HG03060 (cell line): Measurements from ENCODE around the gene MRTFB.

Source experiments
- ATAC-seq: cut with Tn5 transposase; IDR thresholded peaks from one replicate; pipeline ENCODE4 v1.9.1; 2021; ENCODE audit warnings: low read depth, moderate number of reproducible peaks; ENCODE audit not compliant: unreplicated experiment

The MRTFB gene

DNA sequence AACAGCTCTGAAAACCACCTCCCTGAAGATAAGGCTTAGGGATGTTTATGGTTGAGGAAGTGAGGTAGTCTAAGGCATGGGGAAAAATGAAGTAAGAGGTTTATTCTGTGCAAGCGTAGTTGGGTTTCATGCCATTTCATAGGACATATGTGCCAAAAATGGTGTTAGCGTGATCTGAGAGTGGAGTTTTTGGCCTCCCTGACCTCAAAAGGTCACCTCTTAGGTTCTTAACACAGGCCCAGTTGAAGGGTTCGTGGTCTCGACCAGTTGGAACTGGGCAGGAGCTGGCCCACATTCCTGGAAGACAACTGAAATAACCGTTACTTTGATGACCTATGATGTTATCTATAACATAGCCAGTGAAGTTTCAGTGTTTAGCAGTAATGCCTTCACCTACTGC lies 57.0 kb downstream of the MRTFB start:
- ATAC-seq = no peak

- no peak for ATAC-seq
Measured at GRCh38 chr16:14129502-14129901, 58.4 kb downstream of the MRTFB start.

DNA sequence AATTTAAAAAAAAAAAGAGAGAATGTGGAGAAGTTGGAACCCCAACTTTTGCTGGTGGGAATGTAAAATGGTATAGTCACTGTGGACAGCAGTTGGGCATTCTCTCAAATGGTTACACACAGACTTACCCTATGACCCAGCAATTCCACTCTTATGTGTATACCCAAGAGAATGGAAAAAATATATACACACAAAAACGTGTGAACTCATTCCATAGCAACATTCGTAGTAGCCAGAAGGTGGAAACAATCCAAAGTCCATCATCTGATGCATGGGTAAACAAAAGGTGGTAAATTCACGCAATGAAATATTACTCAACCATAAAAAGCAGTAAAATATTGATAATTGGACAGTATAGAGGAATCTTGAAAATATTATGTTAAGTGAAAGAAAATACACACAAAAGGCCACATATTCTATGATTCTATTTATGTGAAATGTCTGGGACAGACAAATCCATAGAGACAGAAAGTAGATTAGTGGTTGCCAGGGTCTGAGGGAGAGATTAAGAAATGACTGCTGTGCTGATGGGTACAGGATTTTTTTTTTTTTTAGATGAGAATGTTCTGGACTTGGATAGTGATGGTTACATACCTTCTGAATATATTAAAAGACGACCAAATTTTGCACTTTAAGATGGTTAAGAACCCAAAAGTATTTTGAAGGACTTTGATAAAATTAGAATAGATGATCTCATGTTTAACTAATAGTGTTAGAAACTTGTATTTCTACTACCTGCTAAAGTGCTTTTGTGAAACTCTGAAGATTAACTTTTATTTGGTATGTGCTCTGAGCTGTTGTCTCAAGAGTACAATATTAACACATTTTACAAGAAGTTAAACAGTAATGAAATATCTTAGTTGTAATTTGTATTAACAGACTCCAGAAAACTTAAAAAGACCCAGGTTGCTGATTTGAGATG lies 60.9 kb downstream of the MRTFB start:
- ATAC-seq = no peak

DNA sequence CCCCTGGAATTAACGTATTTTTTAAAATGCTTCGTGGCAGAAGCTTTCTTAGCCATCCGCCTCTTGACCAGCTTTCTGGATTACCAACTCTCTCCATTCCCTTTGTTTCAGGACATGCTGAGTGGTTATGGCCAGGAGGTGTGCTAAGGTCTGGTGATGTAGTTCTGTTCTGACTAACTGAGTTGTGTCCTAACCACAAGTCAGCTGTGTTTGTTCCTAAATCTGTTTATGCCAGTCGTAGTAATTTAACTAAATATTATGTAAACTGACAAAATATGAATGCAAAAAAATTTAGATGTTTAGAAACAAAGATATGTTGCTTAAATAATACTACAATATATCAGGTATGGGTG lies 61.6 kb downstream of the MRTFB start:
- no peak for ATAC-seq

GRCh38 chr16:14133907-14134306 lies 62.8 kb downstream of the MRTFB start:
- ATAC-seq = no peak

GRCh38 chr16:14135704-14136103 lies 64.6 kb downstream of the MRTFB start:
- ATAC-seq = no peak

DNA sequence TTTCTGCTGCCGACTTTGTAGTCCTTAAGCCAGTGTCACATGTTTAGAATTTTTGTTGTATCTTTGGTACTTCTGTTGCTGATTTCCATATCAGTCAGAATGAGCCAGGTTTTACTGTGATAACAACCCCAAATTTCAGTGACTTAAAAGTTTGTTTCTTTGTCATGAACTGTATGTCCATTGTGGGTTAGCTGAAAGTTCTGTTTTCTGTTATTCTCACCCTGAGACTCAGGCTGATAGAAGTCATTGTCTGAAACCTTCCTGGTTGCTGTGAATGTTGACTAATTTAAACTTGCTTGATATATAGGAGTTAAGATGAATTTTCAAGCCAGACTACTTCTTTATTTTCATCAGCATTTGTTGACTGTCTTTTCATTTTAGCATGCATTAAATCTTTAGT lies 68.8 kb downstream of the MRTFB start:
- ATAC-seq = no peak

- ATAC-seq = no peak
Measured at GRCh38 chr16:14140923-14141322, 69.8 kb downstream of the MRTFB start.

DNA sequence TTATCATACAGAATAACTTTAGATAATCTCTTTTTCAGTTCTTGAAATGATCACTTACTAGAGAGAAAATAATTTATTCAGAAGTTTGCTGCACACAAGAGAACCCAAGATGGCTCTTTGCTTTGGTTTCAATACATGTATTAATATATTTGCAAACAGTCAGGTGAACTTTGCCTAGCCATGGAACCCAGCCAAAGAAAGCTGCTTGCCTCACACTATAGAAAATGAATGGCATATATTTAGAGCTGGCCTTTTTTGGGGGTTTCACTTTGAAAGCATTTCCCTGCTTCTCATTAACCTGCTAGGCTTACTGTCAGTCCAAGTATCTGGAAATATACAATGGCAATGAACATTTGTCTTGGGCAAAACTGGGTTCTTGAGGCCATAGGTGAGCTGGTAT lies 75.3 kb downstream of the MRTFB start:
- ATAC-seq = no peak

DNA sequence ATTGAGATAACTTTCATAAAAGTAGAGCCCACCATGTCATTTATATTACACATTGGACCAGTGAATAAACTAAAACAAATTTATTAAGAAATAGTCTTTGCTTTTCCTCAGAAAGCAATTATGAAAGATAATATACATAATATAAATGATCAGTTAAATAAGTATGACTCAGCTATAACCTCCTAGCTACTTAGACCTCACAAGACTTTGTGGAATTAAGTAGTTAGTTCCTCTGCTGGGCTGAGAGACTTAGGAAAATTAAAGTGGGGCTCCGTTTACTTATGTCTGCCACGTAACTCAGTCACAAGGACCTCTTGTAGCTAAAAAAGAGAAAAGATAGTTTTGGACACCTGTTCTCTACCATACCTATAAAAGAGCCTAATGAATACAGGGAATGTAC lies 76.9 kb downstream of the MRTFB start:
- ATAC-seq = no peak

DNA sequence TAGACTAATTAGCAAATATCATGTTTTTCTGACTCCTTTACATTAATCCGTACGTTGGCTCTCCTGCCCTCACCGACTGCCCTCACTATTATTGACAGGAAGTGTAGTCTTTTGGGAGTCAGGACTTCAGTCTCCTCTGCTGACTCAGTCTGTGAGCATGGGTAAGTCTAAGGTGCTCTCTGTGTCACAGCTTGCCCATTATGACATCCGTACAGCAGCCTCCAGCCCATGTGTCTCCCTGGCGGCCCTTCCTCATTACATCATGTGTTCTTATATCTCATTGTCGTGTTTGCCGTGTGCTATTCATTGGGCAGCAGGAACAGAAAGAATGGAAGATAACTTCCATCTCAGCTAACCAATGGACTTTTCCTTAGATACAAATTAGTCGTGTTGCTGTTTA lies 77.5 kb downstream of the MRTFB start:
- ATAC-seq = no peak

- ATAC-seq = no peak
Measured at GRCh38 chr16:14150796-14151195, 79.7 kb downstream of the MRTFB start.

DNA sequence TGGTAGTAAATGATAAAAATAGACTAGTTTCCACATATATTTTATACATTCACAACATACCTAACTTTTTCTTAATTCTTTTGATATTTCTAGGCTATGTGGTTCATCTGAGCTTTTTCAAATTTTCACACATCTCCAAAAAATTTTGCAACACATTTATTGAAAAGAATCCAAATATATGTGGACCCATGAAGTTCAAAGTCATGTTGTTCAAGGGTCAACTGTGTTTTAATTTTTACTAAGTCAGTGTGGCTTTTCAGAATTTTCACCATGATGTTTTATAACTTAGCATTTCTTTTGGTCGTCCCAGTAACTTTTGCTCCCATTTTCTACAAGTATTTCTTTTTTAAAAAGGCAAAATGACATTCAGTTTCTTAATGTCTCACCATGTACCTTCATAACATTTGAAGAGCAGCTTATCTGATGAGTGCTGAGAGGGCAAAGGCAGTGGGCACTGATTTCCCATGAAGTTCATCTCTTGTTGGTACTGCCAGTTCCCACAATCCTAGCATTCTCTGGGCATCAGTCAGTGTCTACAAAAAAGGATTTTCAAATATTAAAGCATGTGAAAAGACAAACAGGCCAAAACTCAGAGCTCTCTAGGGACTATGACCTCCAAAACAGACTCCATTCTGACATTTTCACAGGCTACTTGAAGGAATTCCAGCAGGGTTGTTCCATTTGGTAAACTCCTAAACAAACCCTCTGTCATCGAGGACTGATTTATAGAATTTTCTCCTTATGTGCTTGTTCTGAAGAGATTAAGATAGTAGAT lies 80.3 kb downstream of the MRTFB start:
- ATAC-seq = no peak

DNA sequence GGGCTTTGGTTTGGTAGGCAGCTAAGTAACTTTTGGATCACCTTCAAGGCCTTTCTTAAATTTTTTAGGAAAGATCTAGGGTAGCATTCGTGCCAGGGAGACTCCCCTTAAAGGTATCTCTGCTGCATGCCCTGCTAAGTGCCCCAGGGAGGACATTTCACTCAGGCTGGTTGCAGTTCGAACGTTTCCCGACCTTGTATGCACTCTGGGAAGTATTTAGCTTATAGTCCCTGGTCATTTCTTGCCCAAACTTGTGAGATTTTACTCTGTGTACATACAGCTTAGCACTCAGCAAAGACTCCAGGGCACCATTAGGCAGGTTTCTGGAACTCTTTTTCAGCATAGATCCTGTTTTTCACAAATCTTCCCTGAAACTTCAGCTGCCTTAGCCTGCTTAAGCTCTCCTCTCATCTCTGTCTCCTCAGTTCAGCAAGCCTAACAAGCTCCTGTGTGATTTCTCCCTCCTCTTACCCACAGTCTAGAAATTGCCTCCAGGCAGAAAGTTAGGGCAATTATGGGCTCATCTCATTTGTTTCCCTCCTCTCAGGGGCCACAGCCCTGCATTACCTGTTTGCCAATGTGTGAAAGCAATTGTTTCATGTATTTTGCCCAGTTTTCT lies 84.6 kb downstream of the MRTFB start:
- no peak for ATAC-seq

DNA sequence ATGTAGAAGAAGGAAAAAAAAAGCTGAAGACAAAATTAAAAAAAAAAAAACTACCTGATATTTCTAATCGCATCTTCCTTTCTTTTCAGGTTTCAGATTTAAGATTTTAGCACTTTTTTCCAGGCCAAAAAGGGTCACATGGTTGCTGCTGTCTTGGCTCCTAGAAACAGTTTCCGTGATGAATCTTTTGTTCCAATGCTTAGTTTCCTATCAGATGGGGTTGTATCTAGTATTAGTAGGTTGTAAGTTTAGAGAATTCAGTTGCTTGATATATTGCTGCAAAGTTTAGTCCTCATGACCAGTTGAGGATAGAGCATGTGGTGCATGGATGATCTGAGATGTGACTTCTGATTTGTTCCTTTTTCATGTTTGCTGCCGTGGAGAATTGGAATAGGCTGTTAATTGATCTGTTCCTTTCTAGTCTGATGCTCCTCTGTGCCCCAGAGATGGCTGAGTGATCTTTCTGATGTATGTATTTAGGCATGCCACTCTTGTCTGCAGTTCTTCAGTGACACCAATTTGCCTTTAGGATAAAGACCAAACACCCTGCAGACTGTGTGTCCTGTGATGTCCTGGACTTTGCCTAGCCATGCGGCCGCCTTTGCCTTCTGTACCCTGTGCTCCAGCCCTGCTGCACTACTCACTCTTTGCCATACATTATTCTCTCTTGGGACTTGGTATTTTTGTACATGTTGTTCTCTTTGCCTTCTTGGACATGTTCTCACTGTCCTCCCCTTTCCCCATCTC lies 94.0 kb downstream of the MRTFB start:
- ATAC-seq = no peak

GRCh38 chr16:14168146-14168545 lies 97.0 kb downstream of the MRTFB start:
- ATAC-seq = no peak

DNA sequence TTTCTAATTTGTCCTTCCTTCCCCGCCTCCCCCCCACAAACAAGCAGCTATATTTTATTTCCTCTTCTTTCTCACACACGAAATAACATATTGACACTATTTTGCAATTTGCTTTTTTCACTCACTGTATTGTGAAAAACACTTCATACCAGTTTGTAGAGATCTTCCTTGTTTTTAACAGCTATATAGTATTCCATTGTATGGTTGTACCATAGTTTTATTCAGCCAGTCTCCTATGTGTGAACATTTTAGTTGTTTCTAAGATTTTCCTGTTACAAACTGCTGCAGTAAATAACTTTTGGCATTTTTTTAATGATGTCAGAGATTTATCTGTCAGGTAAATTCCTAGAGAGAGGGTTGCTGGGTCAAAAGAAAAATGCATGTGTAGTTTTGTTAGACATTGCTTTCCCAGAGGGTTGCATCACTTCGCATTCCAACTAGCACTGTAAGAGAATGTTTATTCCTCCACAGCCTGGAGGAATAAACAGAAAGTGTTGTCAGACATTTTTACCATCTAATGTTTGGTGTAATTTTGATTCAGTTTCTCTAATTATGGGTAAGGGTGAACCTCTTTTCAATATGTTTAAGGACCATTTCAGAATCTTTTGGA lies 101.2 kb downstream of the MRTFB start:
- no peak for ATAC-seq

DNA sequence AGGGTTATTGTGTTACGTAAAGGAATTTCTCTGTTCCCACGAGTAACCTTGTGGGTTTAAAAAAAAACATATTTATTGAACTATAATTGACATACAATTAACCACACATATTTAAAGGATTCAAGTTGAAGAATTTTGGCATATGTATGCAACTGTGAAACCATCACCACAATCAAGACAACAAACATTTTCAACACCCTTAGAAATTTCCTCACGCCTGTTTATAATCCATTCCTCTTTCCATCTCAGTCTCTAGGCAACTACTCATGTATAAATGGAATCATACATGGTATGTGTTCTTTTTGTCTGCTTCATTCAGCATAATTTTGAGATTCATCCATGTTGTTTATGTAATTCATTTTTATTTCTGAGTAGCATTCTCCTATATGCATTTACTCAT lies 104.0 kb downstream of the MRTFB start:
- no peak for ATAC-seq

GRCh38 chr16:14177704-14178103 lies 106.6 kb downstream of the MRTFB start:
- no peak for ATAC-seq

DNA sequence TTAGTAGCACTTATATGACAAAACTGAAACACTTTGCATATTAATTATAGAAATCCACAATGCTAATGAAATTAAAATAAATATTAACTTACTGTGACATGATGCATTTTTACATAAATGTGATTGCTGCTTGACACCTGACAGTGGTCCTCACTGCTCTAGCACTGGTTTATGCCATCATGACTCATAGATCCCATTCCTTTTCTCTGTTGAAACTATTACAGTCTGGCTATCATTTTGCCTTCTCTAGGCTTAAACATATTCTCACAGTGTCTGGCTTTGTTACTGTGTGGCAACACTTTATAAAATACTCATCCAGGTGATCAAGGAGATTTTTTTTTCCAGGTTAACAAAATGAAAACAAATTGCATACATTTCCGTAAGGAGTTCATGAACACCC lies 108.0 kb downstream of the MRTFB start:
- ATAC-seq = no peak
